Measurements from ENCODE around the gene DENND10.
A peak's percentile ranks its signal among the peaks of the same experiment; 100 is the strongest.
"Not testable (repeated sequence)": the region's sequence is repeated elsewhere in the genome, so short reads cannot be mapped to it uniquely, and the experiment has no call there.

DENND10 gene

GRCh38 chr10:119167041-119167440, 63.1 kb downstream of the DENND10 start:
- DNase-seq (ENCODE audit: low read depth): no peak

GRCh38 chr10:119174109-119174508, 70.2 kb downstream of the DENND10 start:
- no peak for DNase-seq (ENCODE audit: low read depth)

- no peak for DNase-seq (ENCODE audit: low read depth)
Measured at GRCh38 chr10:119176166-119176565, 72.3 kb downstream of the DENND10 start.

- no peak for DNase-seq (ENCODE audit: low read depth)
Measured at GRCh38 chr10:119177708-119178371, 73.9 kb downstream of the DENND10 start.

GRCh38 chr10:119178372-119179119, 74.6 kb downstream of the DENND10 start, which contains the start of gene PRDX3:
PRDX3 (minus strand) TSS chr10:119178812; CDS start chr10:119178790, 22 bp downstream.
- DNase-seq (ENCODE audit: low read depth): peak; percentile 88

GRCh38 chr10:119180850-119181400, 77.0 kb downstream of the DENND10 start:
- not testable (repeated sequence) for DNase-seq (ENCODE audit: low read depth)

- DNase-seq (ENCODE audit: low read depth): no peak
Measured at GRCh38 chr10:119183664-119184412, 79.9 kb downstream of the DENND10 start.
